H1 (cell line): ENCODE data around the gene CCR9.

Experiments used
- CHD2 ChIP-seq: IDR thresholded peaks from 2 replicates; pipeline ENCODE4 v1.6.1; 2012; ENCODE audit warnings: low read length, improper control_type of control experiment
- EZH2 ChIP-seq: fragments of 200-600 bp; sonication (generic); IDR thresholded peaks from 2 replicates; pipeline ENCODE4 v1.7.1; 2012; ENCODE audit warnings: low read depth, mild to moderate bottlenecking, moderate library complexity, low read length, inconsistent platforms; ENCODE audit not compliant: severe bottlenecking
- GTF2F1 ChIP-seq: IDR thresholded peaks from 2 replicates; pipeline ENCODE4 v1.6.1; 2012; ENCODE audit warnings: low read depth, low read length, improper control_type of control experiment, borderline replicate concordance
- KDM1A ChIP-seq: fragments of 200-600, 300-600 bp; sonication (generic); IDR thresholded peaks from 2 replicates; pipeline ENCODE4 v1.7.1; 2016; ENCODE audit warnings: mild to moderate bottlenecking, low read length, borderline replicate concordance
- POLR2A ChIP-seq, 2 experiments: IDR thresholded peaks; 1 replicate in 1 of 2; 2 replicates in 1 of 2; pipeline ENCODE4 v1.6.1; 2011; ENCODE audit warnings: low read depth in 2 of 2, low read length in 2 of 2, mild to moderate bottlenecking in 2 of 2; ENCODE audit errors: control extremely low read depth in 1 of 2
- POLR2AphosphoS5 ChIP-seq: IDR thresholded peaks from 2 replicates; pipeline ENCODE4 v1.6.1; 2011; ENCODE audit warnings: low read depth, low read length
- RAD21 ChIP-seq, 2 experiments: IDR thresholded peaks in 1 of 2; conservative IDR thresholded peaks in 1 of 2; 2 replicates each; pipeline ENCODE4 v1.6.1; 2011; ENCODE audit warnings: low read depth in 2 of 2, low read length in 2 of 2, improper control_type of control experiment in 1 of 2, inconsistent platforms in 1 of 2, mild to moderate bottlenecking in 1 of 2, moderate library complexity in 1 of 2
- RXRA ChIP-seq: IDR thresholded peaks from 2 replicates; pipeline ENCODE4 v1.6.1; 2011; ENCODE audit warnings: low read depth, mild to moderate bottlenecking, low read length, moderate library complexity; ENCODE audit not compliant: insufficient read depth
- SP1 ChIP-seq: IDR thresholded peaks from 2 replicates; pipeline ENCODE4 v1.6.1; 2011; ENCODE audit warnings: low read depth, low read length
- SUZ12 ChIP-seq: fragments of 200-600 bp; sonication (generic); IDR thresholded peaks from 2 replicates; pipeline ENCODE4 v1.6.1; 2012; ENCODE audit warnings: mild to moderate bottlenecking, inconsistent platforms, low read length, moderate library complexity, mixed read lengths
- TF ChIP-seq, protein P1 (sequence below), 3 experiments: IDR thresholded peaks; 1 replicate in 2 of 3; 2 replicates in 1 of 3; pipeline versions ENCODE4 v1.5.1 to v1.6.1; 2011; ENCODE audit warnings: low read length in 3 of 3, mild to moderate bottlenecking in 3 of 3, inconsistent platforms in 2 of 3, low read depth in 1 of 3, moderate library complexity in 1 of 3; ENCODE audit not compliant: insufficient read depth in 1 of 3; ENCODE audit errors: control extremely low read depth in 1 of 3
- TF ChIP-seq, protein P2 (sequence below): IDR thresholded peaks from 2 replicates; pipeline ENCODE4 v1.6.1; 2012; ENCODE audit warnings: low read length, inconsistent platforms

DNA sequence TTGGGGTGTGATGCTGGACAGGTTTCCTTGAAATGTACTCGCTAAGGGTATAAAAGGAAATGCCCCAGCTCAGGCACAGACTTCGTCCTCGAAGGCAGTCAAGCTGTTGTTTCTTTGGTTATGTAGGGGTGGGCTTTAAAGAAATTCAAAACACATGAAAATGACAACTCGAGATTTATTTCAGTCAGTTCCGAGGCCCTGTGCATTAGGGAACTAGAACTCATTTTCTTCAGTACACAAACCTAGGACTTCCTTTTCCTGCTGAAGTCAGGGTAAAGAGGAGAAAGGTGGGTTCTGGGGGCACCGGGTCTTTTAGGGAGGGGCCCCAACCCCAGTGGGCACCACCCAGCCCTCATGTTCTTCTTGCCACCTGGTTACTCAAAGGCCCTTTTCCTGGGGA lies 7.7 kb downstream of the CCR9 start:
- TF ChIP-seq SP1 (no peak), RAD21 (IDR thresholded peaks at IDR 0.05 in 1 of 2, conservative IDR thresholded peaks at IDR 0.05 in 1 of 2; ENCODE audit: low read depth in 2 of 2, low read length in 2 of 2) (no peak), POLR2AphosphoS5 (no peak), GTF2F1 (no peak), KDM1A (no peak), RXRA (no peak), EZH2 (no peak), SUZ12 (no peak), CHD2 (no peak), POLR2A (IDR thresholded peaks at IDR 0.05; ENCODE audit: control extremely low read depth in 1 of 2, low read depth in 2 of 2, low read length in 2 of 2) (no peak)
- TF ChIP-seq, protein P1, sequence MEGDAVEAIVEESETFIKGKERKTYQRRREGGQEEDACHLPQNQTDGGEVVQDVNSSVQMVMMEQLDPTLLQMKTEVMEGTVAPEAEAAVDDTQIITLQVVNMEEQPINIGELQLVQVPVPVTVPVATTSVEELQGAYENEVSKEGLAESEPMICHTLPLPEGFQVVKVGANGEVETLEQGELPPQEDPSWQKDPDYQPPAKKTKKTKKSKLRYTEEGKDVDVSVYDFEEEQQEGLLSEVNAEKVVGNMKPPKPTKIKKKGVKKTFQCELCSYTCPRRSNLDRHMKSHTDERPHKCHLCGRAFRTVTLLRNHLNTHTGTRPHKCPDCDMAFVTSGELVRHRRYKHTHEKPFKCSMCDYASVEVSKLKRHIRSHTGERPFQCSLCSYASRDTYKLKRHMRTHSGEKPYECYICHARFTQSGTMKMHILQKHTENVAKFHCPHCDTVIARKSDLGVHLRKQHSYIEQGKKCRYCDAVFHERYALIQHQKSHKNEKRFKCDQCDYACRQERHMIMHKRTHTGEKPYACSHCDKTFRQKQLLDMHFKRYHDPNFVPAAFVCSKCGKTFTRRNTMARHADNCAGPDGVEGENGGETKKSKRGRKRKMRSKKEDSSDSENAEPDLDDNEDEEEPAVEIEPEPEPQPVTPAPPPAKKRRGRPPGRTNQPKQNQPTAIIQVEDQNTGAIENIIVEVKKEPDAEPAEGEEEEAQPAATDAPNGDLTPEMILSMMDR (IDR thresholded peaks at IDR 0.05; ENCODE audit: control extremely low read depth in 1 of 3, insufficient read depth in 1 of 3, low read depth in 1 of 3, low read length in 3 of 3): no peak
- TF ChIP-seq, protein P2, sequence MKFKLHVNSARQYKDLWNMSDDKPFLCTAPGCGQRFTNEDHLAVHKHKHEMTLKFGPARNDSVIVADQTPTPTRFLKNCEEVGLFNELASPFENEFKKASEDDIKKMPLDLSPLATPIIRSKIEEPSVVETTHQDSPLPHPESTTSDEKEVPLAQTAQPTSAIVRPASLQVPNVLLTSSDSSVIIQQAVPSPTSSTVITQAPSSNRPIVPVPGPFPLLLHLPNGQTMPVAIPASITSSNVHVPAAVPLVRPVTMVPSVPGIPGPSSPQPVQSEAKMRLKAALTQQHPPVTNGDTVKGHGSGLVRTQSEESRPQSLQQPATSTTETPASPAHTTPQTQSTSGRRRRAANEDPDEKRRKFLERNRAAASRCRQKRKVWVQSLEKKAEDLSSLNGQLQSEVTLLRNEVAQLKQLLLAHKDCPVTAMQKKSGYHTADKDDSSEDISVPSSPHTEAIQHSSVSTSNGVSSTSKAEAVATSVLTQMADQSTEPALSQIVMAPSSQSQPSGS: no peak
